ENCODE data around the gene IGFBP4. TPM values are rescaled to one million over a fixed set of nuclear protein-coding genes. Genes with fewer than 3 reads are reported as not detected.

IGFBP4 gene
- total and polyA plus RNA-seq, 2 of the 13 experiments (the other 11 are each of a cell fraction or from before 2014, with no cell fraction given) = 4.1 to 49.0 TPM

DNA sequence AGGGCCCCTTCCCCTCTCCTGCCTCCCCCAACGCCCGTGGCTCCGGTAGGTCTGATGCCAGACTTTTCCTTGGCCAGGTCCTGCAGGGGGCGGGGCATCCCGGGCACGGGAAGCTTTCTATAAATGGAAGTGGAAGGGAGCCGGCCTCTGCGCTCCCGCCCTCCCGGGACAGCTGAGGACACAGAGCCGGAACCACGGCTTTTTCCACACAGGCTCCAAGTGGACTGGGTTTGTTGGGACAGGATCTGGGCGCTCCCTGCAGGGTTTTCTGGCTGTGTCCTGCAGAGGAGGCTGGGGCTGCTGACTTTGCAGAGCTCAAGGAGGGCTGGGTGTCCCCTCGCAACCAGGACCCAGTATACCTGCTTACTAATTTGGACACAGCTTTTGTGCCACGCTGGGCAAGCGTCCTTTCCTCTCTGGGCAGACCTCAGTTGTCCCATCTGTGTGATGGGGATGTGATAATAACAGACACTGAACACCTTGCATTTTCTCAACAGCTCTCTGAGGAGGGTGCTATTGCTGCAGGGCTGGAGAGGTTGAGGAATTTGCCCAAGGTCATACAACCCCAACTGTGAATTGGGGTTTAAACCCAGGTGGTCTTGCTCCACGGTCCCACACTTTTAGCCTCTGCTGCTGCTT is 56.4 kb downstream of the IGFBP4 start (continued):
- 0 out of 2 replicates have a peak, but pooled peaks have one; percentile 19 for TF ChIP-seq HMG20B (CRISPR knock-in tag; conservative IDR thresholded peaks at IDR 0.05)
- TF ChIP-seq RXRB (CRISPR knock-in tag; IDR thresholded peaks at IDR 0.05; ENCODE audit: borderline replicate concordance) = peak; percentile 88
- TF ChIP-seq RFXAP (CRISPR knock-in tag; IDR thresholded peaks at IDR 0.05; ENCODE audit: borderline replicate concordance) = 0 out of 2 replicates have a peak, but pooled peaks have one; percentile 29
- peak; percentile 48; the same call in 1 of the 2 replicates for TF ChIP-seq ETV5 (CRISPR knock-in tag; IDR thresholded peaks at IDR 0.05; ENCODE audit: borderline replicate concordance)
- peak; percentile 94; the same call in 1 of the 2 replicates for TF ChIP-seq KDM1A (CRISPR knock-in tag; IDR thresholded peaks at IDR 0.05)
- TF ChIP-seq ZSCAN5A (CRISPR knock-in tag; IDR thresholded peaks at IDR 0.05; ENCODE audit: borderline replicate concordance) = no peak
- peak; percentile 44; the same call in 1 of the 2 replicates for TF ChIP-seq ZNF501 (CRISPR knock-in tag; IDR thresholded peaks at IDR 0.05)
- TF ChIP-seq AKAP8 (CRISPR knock-in tag; IDR thresholded peaks at IDR 0.05) = no peak
- TF ChIP-seq, protein P1, sequence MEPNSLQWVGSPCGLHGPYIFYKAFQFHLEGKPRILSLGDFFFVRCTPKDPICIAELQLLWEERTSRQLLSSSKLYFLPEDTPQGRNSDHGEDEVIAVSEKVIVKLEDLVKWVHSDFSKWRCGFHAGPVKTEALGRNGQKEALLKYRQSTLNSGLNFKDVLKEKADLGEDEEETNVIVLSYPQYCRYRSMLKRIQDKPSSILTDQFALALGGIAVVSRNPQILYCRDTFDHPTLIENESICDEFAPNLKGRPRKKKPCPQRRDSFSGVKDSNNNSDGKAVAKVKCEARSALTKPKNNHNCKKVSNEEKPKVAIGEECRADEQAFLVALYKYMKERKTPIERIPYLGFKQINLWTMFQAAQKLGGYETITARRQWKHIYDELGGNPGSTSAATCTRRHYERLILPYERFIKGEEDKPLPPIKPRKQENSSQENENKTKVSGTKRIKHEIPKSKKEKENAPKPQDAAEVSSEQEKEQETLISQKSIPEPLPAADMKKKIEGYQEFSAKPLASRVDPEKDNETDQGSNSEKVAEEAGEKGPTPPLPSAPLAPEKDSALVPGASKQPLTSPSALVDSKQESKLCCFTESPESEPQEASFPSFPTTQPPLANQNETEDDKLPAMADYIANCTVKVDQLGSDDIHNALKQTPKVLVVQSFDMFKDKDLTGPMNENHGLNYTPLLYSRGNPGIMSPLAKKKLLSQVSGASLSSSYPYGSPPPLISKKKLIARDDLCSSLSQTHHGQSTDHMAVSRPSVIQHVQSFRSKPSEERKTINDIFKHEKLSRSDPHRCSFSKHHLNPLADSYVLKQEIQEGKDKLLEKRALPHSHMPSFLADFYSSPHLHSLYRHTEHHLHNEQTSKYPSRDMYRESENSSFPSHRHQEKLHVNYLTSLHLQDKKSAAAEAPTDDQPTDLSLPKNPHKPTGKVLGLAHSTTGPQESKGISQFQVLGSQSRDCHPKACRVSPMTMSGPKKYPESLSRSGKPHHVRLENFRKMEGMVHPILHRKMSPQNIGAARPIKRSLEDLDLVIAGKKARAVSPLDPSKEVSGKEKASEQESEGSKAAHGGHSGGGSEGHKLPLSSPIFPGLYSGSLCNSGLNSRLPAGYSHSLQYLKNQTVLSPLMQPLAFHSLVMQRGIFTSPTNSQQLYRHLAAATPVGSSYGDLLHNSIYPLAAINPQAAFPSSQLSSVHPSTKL (CRISPR knock-in tag; IDR thresholded peaks at IDR 0.05) = peak; percentile 12; the same call in 1 of the 2 replicates

Measured in HepG2 (cell line).